Measurements from ENCODE around the gene TMEM253. TPM values are rescaled to one million over a fixed set of nuclear protein-coding genes. Genes with fewer than 3 reads are reported as not detected.
A peak's percentile ranks its signal among the peaks of the same experiment; 100 is the strongest.

TMEM253 gene
- polyA plus RNA-seq, 1 donor: 62.3 TPM

DNA sequence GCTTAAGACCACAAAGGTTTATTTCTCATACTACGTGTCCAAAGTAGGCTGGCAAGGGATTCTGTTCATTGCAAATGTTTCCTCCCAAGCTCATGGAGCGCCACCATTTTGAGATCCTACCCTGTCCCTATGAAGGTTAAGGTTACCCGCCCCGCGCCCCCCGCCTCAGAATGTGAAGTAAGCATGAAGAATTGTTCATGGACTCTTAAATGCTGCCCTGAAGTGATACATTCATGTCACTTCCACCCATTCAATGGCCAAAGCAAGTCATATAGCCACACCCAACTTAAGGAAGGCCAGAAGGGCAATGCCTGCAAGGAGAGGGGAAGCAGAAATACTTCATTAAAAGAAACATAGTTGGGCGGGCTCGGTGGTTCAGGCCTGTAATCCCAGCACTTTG, 4.2 kb downstream of the TMEM253 start:
- H3K4me3 ChIP-seq (ENCODE audit: low read length): no peak overlapping the region
- peaks cover 68% of the 10 kb centered on the region for H3K4me1 ChIP-seq (ENCODE audit: control insufficient read depth, insufficient read depth, low read length)
- no peaks in the 10 kb centered on the region for H3K36me3 ChIP-seq (ENCODE audit: control insufficient read depth, insufficient read depth, low read length)
- H3K27ac ChIP-seq (ENCODE audit: low read length): peak overlapping the region; percentile 98
- whole genome bisulfite sequencing (ENCODE audit: insufficient coverage, low lambda C conversion rate): no CpG with 5 or more reads among the region's 8 CpGs
- DNase-seq: no peak
- no peaks in the 10 kb centered on the region for H3K27me3 ChIP-seq (ENCODE audit: control insufficient read depth, insufficient read depth, low read length)
- no peaks in the 10 kb centered on the region for H3K9me3 ChIP-seq (ENCODE audit: control insufficient read depth, low read depth, low read length)

GRCh38 chr14:21106176-21106497, 5.3 kb downstream of the TMEM253 start:
- H3K36me3 ChIP-seq (ENCODE audit: control insufficient read depth, insufficient read depth, low read length): no peaks in the 10 kb centered on the region
- 17% methylated on average over 1 of the region's 4 CpGs for WGBS (ENCODE audit: insufficient coverage, low lambda C conversion rate)
- peaks cover 59% of the 10 kb centered on the region for H3K4me1 ChIP-seq (ENCODE audit: control insufficient read depth, insufficient read depth, low read length)
- H3K27me3 ChIP-seq (ENCODE audit: control insufficient read depth, insufficient read depth, low read length): no peaks in the 10 kb centered on the region
- H3K27ac ChIP-seq (ENCODE audit: low read length): peak overlapping the region; percentile 98
- DNase-seq: no peak
- H3K4me3 ChIP-seq (ENCODE audit: low read length): no peak overlapping the region
- H3K9me3 ChIP-seq (ENCODE audit: control insufficient read depth, low read depth, low read length): no peaks in the 10 kb centered on the region

DNA sequence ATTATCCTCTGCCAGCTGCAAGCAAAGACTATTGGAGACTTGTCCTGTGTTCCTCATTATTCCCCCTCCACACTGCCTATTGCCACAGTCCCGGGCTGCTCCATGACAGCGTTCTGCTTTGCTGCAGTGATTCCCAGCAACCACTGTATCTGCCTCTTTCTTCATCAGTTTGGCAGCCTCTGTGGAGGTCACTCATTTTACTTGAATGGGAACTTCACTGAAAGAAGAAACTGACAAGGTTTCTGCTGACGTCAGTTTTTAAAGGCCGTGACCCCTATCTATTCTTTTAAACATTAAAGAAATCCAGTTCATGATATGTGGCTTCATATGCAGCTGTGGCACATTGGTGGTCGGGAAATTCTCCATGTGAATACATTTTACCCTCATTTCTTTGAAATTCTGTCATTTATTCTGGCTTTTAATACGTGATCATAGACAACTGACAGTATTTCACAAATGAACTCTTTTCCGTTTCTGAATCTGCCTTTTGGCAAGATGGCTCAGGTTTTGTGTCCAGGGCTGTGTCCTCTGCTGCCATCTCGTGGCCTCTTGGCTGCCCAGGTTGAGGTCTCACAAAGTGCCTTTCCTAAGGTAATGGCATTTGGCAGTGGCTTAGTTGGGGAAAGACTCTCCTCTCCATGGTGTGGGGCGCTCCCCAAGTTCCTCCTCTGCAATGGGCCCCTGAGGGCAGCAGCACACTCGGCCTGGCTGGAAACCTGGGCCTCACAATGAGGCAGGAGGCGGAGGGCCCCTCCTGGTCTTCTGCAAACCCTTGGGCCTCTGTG, 5.8 kb downstream of the TMEM253 start:
- Histone ChIP-seq H3K27ac (ENCODE audit: low read length) (peak overlapping the region; percentile 30), H3K36me3 (ENCODE audit: control insufficient read depth, insufficient read depth, low read length) (no peaks in the 10 kb centered on the region)
- peak; percentile 79 to 80 for DNase-seq

DNA sequence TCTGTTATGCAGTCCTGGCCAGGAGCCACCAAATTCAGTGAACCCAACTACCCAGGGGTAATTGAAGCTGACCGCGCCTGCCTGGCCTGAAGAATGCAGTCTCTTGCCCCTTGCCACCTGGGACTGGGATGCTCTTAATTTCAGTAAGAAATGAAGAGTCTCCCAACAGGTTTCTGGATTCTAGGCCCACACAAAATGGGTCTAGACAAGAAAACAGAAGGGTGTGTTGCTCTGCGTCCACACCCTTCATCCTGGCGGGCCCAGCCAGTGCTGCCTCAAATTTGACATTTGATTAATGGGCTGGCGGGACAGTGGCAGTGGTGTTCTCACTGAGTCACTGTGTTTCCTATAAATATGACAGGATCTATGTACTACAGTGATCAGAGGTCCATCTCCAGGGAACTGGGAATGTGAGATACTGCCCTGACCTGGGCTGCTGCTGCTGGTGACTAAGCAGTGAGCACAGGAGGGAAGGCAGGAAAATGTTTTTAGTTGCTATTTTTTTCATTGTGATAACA, 6.5 kb downstream of the TMEM253 start:
- Histone ChIP-seq H3K9me3 (ENCODE audit: control insufficient read depth, low read depth, low read length) (no peaks in the 10 kb centered on the region), H3K4me3 (ENCODE audit: low read length) (no peak overlapping the region), H3K36me3 (ENCODE audit: control insufficient read depth, insufficient read depth, low read length) (no peaks in the 10 kb centered on the region), H3K27ac (ENCODE audit: low read length) (peak overlapping the region; percentile 30), H3K27me3 (ENCODE audit: control insufficient read depth, insufficient read depth, low read length) (no peaks in the 10 kb centered on the region), H3K4me1 (ENCODE audit: control insufficient read depth, insufficient read depth, low read length) (peaks cover 47% of the 10 kb centered on the region)
- no CpG with 5 or more reads among the region's 5 CpGs for WGBS (ENCODE audit: insufficient coverage, low lambda C conversion rate)
- peak in 1 of 2 donors; percentile 36 for DNase-seq

More for the DNA sequence above, 5.8 kb downstream of the TMEM253 start:
- peaks cover 53% of the 10 kb centered on the region for H3K4me1 ChIP-seq (ENCODE audit: control insufficient read depth, insufficient read depth, low read length)
- H3K27me3 ChIP-seq (ENCODE audit: control insufficient read depth, insufficient read depth, low read length): no peaks in the 10 kb centered on the region
- WGBS (ENCODE audit: insufficient coverage, low lambda C conversion rate): 20% methylated on average over 1 of the region's 11 CpGs
- no peaks in the 10 kb centered on the region for H3K9me3 ChIP-seq (ENCODE audit: control insufficient read depth, low read depth, low read length)
- no peak overlapping the region for H3K4me3 ChIP-seq (ENCODE audit: low read length)

DNA sequence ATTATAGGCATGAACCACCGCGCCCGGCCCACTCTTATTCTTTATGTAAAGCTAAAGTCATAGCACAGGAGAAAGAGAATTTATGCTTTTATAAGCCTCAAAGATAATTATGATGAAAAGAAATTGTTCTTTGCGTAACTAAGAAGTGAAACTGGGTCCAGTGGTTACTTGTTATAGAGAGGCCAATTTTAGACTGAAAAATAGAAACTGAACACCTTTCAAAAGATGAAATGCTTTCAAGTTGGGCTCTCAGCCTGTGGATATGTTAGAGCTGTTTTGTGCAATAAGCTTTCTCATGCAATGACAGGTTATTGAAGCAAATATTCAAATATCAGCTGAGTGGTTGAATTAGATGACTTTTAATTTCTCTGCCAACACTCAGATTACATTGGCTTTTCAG, 7.9 kb downstream of the TMEM253 start:
- no peak overlapping the region for H3K4me3 ChIP-seq (ENCODE audit: low read length)
- H3K36me3 ChIP-seq (ENCODE audit: control insufficient read depth, insufficient read depth, low read length): no peaks in the 10 kb centered on the region
- no CpG with 5 or more reads among the region's 4 CpGs for WGBS (ENCODE audit: insufficient coverage, low lambda C conversion rate)
- DNase-seq: no peak
- H3K27me3 ChIP-seq (ENCODE audit: control insufficient read depth, insufficient read depth, low read length): no peaks in the 10 kb centered on the region
- H3K9me3 ChIP-seq (ENCODE audit: control insufficient read depth, low read depth, low read length): no peaks in the 10 kb centered on the region
- H3K27ac ChIP-seq (ENCODE audit: low read length): no peak overlapping the region
- H3K4me1 ChIP-seq (ENCODE audit: control insufficient read depth, insufficient read depth, low read length): peaks cover 36% of the 10 kb centered on the region

GRCh38 chr14:21109377-21110138, 8.7 kb downstream of the TMEM253 start:
- no peak overlapping the region for H3K27ac ChIP-seq (ENCODE audit: low read length)
- 60% methylated on average over 1 of the region's 6 CpGs for WGBS (ENCODE audit: insufficient coverage, low lambda C conversion rate)
- DNase-seq: peak; percentile 34 to 78
- H3K36me3 ChIP-seq (ENCODE audit: control insufficient read depth, insufficient read depth, low read length): no peaks in the 10 kb centered on the region
- peaks cover 36% of the 10 kb centered on the region for H3K4me1 ChIP-seq (ENCODE audit: control insufficient read depth, insufficient read depth, low read length)
- H3K4me3 ChIP-seq (ENCODE audit: low read length): no peak overlapping the region
- H3K27me3 ChIP-seq (ENCODE audit: control insufficient read depth, insufficient read depth, low read length): no peaks in the 10 kb centered on the region
- no peaks in the 10 kb centered on the region for H3K9me3 ChIP-seq (ENCODE audit: control insufficient read depth, low read depth, low read length)

GRCh38 chr14:21112255-21112654, 11.4 kb downstream of the TMEM253 start:
- no peak for DNase-seq
- H3K27me3 ChIP-seq (ENCODE audit: control insufficient read depth, insufficient read depth, low read length): no peaks in the 10 kb centered on the region
- H3K27ac ChIP-seq (ENCODE audit: low read length): no peak overlapping the region
- no peaks in the 10 kb centered on the region for H3K36me3 ChIP-seq (ENCODE audit: control insufficient read depth, insufficient read depth, low read length)
- no peak overlapping the region for H3K4me3 ChIP-seq (ENCODE audit: low read length)
- H3K9me3 ChIP-seq (ENCODE audit: control insufficient read depth, low read depth, low read length): no peaks in the 10 kb centered on the region
- 100% methylated on average over 1 of the region's 4 CpGs for WGBS (ENCODE audit: insufficient coverage, low lambda C conversion rate)
- H3K4me1 ChIP-seq (ENCODE audit: control insufficient read depth, insufficient read depth, low read length): peaks cover 9% of the 10 kb centered on the region

- H3K4me3 ChIP-seq (ENCODE audit: low read length): no peak overlapping the region
- no peaks in the 10 kb centered on the region for H3K9me3 ChIP-seq (ENCODE audit: control insufficient read depth, low read depth, low read length)
- no peak overlapping the region for H3K27ac ChIP-seq (ENCODE audit: low read length)
- H3K4me1 ChIP-seq (ENCODE audit: control insufficient read depth, insufficient read depth, low read length): peaks cover 7% of the 10 kb centered on the region
- H3K27me3 ChIP-seq (ENCODE audit: control insufficient read depth, insufficient read depth, low read length): no peaks in the 10 kb centered on the region
- H3K36me3 ChIP-seq (ENCODE audit: control insufficient read depth, insufficient read depth, low read length): no peaks in the 10 kb centered on the region
- no peak for DNase-seq
- WGBS (ENCODE audit: insufficient coverage, low lambda C conversion rate): no CpG with 5 or more reads among the region's 2 CpGs
Measured at GRCh38 chr14:21113369-21113768, 12.5 kb downstream of the TMEM253 start.

GRCh38 chr14:21118933-21119332, 18.1 kb downstream of the TMEM253 start:
- H3K9me3 ChIP-seq (ENCODE audit: control insufficient read depth, low read depth, low read length): no peaks in the 10 kb centered on the region
- H3K27ac ChIP-seq (ENCODE audit: low read length): no peak overlapping the region
- no peaks in the 10 kb centered on the region for H3K27me3 ChIP-seq (ENCODE audit: control insufficient read depth, insufficient read depth, low read length)
- H3K4me3 ChIP-seq (ENCODE audit: low read length): no peak overlapping the region
- H3K36me3 ChIP-seq (ENCODE audit: control insufficient read depth, insufficient read depth, low read length): no peaks in the 10 kb centered on the region
- no peaks in the 10 kb centered on the region for H3K4me1 ChIP-seq (ENCODE audit: control insufficient read depth, insufficient read depth, low read length)
- DNase-seq: no peak
- no CpG with 5 or more reads among the region's 3 CpGs for WGBS (ENCODE audit: insufficient coverage, low lambda C conversion rate)

DNA sequence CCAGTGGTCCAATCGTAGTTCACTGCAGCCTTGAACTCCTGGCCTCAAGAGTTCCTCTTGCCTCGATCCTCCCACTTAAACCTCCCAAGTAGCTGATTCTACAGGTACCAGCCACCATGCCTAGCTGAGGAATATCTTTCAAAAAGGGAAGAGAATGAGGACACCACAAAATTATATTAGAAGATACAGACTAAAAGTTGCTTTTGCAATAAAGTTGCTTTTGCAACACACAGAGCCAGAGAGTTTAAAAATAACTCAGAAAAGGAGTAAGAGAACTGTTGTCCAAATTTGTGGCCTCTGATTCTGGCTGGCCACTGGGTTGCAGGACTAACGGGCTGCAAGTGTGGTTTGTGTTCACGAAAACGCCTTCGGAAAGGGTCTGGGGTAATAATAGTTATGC, 19.8 kb downstream of the TMEM253 start:
- WGBS (ENCODE audit: insufficient coverage, low lambda C conversion rate): 100% methylated on average over 1 of the region's 6 CpGs
- H3K4me3 ChIP-seq (ENCODE audit: low read length): no peak overlapping the region
- H3K9me3 ChIP-seq (ENCODE audit: control insufficient read depth, low read depth, low read length): no peaks in the 10 kb centered on the region
- DNase-seq: no peak
- no peak overlapping the region for H3K27ac ChIP-seq (ENCODE audit: low read length)
- H3K4me1 ChIP-seq (ENCODE audit: control insufficient read depth, insufficient read depth, low read length): no peaks in the 10 kb centered on the region
- no peaks in the 10 kb centered on the region for H3K27me3 ChIP-seq (ENCODE audit: control insufficient read depth, insufficient read depth, low read length)
- no peaks in the 10 kb centered on the region for H3K36me3 ChIP-seq (ENCODE audit: control insufficient read depth, insufficient read depth, low read length)

Measured in large intestine (tissue), 3 donors.